Dedifferentiated amniotic fluid mesenchymal stem cell (primary cell): ENCODE data around the gene ATP2C2.
"Not testable (repeated sequence)": the region's sequence is repeated elsewhere in the genome, so short reads cannot be mapped to it uniquely, and the experiment has no call there.

ENCODE experiments used
- DNase-seq: peaks from one replicate; pipeline ENCODE4 v3.0.0-alpha.2; 2016; ENCODE audit errors: extremely low spot score

ATP2C2 gene, protein sequence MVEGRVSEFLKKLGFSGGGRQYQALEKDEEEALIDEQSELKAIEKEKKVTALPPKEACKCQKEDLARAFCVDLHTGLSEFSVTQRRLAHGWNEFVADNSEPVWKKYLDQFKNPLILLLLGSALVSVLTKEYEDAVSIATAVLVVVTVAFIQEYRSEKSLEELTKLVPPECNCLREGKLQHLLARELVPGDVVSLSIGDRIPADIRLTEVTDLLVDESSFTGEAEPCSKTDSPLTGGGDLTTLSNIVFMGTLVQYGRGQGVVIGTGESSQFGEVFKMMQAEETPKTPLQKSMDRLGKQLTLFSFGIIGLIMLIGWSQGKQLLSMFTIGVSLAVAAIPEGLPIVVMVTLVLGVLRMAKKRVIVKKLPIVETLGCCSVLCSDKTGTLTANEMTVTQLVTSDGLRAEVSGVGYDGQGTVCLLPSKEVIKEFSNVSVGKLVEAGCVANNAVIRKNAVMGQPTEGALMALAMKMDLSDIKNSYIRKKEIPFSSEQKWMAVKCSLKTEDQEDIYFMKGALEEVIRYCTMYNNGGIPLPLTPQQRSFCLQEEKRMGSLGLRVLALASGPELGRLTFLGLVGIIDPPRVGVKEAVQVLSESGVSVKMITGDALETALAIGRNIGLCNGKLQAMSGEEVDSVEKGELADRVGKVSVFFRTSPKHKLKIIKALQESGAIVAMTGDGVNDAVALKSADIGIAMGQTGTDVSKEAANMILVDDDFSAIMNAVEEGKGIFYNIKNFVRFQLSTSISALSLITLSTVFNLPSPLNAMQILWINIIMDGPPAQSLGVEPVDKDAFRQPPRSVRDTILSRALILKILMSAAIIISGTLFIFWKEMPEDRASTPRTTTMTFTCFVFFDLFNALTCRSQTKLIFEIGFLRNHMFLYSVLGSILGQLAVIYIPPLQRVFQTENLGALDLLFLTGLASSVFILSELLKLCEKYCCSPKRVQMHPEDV

DNA sequence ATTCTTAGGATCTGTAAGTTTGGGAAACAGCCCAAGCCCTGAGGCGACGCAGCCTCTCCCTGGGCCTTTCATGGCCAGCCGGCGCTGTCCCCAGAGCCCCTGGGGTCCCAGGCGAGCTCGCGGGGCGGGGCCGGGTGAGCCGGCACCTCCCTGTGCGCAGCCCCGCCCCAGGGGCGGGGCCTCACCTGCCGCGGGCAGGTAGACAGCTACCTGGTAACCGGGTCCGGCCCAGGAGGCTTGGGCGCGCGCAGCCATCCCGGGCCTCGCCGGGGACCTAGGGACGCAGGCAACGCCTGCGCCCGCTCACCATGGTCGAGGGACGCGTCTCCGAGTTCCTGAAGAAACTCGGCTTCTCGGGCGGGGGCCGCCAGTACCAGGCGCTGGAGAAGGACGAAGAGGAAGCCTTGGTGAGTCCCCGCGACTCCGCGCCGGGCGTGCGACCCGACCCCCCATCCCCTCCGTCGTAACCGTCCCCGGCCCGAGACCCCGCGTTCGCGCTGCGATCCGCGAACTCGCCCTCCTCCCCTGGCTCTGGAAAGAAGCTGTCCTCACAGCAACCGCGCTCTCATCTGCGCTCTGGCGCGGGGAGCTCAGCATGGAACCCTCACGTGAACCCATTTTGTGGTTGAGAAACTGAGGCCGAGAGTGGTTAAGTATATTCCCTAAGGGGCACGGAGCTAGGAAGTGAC, at the start of gene ATP2C2:
ATP2C2 (plus strand) TSS at position 231 of the 689 bp plus-strand sequence; CDS start at position 309, 78 bp downstream.
- DNase-seq = no peak

DNA sequence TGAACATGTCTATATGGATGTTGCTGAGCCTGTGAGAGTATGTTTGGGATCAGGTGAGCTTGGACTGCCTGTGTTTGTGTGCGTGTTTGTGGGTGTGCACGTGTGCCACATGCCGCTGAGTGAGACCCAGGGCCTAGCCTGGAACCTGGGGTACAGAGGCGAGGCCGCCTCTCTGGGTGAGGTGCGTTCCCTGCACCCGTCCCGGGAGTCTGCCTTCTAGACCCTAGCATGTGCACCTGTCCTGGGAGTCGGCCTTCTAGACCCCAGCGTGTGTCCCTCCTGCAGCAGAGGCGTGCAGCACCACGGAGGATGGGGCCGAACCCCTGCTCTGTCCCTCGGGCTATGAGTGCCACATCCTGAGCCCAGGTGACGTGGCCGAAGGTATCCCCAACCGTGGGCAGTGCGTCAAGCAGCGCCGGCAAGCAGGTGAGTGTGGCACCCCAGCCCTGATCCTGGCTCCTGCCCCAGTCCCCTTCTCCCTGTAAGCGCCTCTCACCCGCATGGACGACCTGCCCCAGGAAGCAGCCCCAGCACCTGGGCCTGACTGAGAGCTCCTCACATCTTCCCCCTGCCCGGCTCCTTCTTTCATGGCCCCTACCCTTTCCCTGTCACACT, 49.1 kb upstream of the ATP2C2 start:
- DNase-seq = no peak

DNA sequence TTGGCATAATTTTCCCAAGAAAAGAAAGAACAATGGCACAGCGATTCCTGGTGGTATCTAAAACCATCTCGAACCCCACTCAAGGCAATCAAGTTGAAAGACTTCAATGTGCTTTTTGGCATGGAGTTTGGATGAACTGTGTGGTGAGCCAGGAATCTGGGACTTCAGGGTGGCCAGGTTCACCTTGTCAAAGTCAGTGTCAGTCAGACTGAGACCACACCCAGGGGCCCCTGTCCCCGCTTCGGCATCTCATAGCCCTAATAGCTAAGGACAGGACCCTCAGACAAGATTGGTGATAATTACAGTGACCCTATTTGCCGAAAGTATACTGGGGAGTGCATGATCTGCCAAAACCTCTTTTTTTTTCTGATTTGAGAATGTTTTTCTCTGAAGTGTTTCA, 47.8 kb upstream of the ATP2C2 start:
- no peak for DNase-seq

DNA sequence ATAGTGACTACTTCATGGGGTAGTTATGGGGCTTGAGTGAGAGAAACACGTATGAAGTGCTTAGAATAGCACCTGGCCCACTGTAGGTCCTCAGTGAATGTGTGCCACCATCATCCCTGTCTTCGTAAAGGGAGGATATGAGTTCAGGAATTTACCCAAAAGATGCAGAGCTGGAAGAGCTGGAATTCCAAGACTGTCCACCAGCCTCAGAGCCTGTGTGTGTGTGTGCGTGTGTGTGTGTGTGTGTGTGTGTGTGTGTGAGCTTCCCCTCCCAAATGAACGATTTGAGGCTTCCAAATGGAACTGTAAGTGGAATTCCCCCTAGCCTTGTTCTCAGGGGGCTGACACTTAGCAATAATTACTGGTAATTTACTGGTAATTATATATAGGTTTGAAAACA, 46.4 kb upstream of the ATP2C2 start:
- no peak for DNase-seq

DNA sequence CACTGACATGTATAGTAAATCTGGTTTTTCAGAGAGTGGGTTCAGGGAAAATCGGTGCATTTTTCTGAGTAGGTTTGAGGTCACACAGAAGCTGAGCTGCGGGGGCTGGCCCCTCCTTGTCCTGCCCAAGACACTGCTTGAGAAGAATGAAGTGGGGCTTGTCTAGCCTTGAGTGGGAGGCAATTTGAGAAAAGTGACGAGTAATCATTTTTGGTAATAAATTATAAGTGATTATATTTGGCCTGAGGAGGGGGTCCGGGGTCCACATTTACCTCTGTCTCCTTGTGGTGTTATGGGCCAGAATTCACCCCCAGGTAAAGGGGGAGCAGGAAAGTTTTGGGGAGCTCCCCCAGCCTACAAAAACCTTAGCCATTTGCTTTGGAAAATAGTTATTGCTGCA, 45.6 kb upstream of the ATP2C2 start:
- no peak for DNase-seq

DNA sequence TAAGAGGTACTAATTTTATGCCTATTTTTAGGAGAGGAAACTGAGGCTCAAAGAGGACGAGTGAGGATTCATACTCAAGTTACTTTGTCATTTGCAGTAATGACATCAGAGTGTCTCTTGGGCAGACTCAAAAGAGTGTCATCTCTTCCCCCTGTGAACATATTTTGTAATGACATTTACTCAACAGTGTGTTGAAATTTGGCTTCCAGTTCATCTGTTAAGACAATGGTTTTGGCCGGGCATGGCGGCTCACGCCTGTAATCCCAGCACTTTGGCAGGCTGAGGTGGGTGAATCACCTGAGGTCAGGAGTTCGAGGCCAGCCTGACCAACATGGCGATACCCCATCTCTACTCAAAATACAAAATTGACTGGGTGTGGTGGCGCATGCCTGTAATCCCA, 44.7 kb upstream of the ATP2C2 start:
- DNase-seq = no peak

DNA sequence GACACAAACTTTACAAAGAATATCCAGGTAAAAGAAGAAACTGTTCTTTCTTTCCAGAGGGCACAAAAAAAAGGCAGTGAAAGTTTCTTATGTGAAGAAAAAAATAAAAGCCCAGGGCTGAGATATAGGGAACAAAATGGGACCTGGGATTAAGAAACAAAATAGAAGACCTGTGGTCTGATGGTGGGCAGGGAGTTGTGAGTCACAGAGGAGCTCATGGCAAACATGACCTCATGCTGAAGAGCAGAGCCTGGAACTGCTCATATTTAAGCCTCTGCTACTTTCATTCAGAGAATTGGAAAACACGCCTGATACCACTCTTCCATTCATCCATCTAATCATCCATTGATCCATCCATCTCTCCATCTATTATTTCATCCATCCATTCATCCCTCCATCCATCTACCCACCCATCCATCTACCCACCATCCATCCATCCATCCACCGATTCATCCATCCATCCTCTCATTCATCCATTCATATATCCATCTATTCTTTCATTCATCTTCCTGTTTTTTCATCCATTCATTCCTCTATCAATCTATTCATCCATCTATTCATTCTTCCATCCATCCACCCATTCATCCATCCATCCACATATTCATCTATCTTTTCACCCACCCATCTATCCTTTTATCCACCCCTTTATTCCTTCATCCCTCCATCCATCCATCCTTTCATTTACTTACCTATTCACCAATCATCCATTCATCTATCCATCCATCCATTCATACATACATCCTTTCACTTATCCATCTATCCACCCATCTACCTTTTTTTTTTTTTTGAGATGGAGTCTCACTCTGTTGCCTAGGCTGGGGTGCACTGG, 43.7 kb upstream of the ATP2C2 start:
- no peak for DNase-seq

DNA sequence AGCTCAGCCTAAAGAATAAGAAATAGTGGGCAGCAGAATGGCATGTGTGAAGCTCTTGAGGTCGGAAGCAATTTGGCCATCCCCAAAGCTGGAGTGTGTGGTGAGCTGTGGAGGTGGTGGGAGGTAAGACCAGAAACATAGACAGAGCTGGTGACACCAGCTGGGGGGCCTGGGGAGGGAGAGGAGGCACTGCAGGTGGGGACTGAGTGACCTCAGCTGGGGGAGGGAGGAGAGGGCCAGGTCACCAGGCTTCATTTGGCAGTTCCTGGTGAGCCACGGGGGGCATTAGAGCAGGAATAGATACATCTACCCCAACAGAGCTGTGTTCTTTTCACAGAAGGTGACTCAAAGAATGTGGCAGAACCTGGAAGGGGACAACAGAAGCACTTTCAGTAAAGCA, 41.8 kb upstream of the ATP2C2 start:
- DNase-seq = no peak

DNA sequence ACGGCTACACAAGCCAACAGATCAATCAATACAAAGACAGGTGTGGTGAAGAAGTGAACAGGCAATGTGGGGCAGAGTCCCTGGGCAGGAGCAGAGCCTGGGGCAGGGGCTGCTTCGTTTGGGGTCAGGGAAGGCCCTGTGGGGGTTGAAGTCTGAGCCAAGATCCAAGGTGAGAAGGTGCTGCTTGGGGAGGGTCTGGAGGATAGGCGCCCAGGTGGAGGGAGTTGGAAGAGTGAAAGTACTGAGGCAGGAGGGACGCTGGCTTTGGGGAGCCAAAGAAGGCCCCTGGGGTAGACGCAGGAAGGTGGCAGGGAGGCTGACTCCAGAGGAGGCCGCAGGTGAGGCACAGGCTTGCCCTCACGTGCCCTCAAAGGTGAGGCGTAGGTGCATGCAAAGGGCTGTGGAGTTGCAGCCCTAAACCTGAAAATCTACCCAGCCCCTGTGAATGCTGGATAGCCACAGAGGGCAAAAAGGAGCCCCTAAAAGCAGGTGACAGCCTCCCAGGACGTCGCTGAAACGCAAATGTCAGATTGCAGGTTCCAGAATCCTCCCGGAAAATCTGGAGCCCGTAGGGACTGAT, 40.3 kb upstream of the ATP2C2 start:
- no peak for DNase-seq

DNA sequence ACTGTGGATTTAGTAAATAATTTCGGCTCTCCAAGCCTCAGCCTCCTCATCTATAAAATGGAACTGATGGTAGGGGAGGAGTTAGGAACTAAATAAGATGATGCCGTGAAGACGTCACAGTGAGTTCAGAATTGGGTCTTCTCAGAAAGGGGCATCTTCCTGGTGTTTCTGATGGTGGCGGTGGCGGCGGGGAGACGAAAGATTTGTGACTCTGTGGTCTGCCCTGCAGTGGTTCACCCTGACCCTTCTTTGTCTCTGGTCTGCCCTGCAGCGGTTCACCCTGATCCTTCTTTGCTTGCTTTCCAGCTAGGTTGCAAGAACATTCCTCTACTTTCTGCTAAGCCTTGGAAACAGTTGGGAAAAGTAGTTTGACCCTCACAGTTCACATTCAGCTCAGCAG, 39.3 kb upstream of the ATP2C2 start:
- no peak for DNase-seq

DNA sequence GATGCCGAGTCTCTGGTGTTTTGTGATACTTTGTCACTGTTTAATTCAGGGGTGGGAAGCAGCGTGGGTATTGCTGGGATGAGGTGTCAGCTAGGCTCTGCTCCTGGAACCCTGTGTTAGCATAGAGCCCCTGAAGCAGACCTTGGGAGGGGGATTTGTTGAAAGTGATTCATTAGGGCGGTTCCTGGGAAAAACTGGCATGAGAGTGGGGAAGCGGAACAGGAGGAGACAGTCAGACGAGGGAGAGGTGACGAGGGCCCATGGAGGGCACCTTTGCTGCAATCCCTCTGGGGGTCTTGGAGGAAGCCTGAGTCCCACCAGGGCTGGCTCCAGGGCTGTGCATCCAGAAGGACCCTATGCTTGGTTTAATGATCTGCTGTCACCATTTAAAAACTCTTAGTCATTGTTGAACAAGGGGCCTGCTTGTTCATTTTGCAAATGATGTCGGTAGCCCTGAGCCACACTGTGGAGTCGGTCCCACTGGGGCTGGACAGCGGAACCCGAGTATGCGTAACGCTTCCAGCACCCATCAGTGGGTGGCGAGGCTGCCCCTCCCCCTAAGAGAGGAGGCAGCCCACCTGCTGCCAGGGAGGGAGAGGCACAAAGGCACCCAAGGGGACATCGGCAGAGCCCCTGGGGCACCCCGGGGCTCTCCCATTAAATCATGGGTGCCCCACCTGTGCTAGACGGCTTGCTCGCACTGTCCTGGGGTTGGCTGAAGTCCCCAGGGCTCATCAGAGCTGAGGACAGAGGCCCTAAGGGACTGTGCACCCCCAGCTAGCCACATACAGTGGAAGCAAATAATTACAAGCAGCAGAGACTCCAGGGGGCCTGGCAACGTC, 38.3 kb upstream of the ATP2C2 start:
- DNase-seq = no peak

DNA sequence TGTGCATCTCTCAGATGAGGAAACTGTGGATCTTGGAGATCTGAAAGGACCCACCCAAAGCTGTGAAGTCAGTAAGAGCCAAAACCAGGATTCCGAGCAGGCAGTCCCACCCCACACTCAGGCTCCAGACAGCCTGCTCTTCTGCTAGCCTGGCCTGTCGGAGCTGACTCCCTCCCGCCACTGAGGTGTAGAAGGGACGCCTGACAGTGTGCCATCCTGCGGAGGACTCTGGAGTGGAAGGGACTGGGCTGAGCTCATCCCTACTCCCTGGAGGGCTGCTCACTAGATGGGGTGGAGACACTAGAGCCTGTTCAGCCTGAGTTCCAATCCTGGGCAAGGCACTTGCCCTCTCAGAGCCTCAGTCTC, 37.7 kb upstream of the ATP2C2 start:
- no peak for DNase-seq

DNA sequence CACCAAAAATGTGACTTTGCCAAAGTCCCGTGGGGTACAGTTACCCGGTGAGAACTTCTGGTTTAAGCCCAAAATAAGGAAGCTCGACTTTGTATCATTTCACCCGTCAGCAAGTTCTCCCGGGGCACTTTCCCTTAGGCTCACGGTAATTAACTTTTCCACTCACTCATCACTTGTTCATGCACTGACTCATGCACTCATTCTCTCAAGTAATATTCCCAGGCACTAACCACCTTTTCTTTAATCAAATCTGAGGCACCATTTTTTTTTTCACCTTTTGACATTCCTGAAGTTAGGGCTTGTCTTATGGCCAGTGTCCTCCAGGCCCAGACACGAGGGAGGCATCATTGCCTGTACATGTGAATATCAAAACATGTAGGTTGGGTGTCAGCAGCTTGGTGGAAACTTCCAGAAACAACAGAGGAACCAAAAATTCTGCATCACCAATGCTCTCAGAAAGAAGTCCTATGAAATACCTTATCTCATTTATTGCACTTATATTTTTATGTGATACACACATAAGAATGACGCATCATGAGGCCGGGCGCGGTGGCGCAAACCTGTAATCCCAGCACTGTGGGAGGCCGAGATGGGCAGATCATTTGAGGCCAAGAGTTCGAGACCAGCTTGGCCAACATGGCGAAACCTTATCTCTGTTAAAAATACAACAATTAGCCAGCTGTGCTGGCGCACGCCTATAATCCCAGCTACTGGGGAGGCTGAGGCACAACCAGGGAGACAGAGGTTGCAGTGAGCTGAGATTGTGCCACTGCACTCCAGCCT, 36.1 kb upstream of the ATP2C2 start:
- DNase-seq = no peak

DNA sequence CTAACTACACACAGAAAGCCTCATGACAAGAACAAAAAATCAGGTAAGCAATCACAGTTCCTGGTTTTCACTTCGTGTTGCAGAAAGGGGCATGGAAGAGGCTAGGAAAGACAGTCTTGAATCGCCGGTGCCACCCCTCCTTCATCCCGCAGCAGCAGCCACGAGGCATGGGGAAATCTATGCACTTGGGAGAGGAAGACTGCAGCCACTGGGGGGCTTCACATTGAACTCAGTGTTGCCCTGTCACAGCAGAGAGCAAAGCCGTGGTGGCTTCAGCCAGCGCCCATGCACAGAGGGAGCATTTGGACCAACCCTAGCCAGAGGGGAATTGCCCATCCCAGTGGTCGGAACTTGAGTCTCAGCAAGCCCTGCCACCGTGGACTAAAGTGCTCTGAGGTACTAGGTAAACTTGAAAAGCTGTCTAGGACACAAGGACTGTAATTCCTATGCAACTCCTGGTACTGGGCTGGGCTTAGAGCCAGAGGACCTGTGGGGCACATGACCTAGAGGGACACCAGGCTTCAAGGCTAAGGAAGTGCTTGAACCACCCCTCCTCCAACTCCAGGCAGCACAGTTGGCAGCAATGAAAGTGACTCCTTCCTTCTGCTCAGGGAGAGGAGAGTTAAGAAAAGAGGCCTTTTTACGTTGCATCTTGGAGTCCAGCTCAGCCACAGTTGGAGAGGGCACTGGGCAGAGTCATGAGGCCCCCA, 35.2 kb upstream of the ATP2C2 start:
- no peak for DNase-seq

DNA sequence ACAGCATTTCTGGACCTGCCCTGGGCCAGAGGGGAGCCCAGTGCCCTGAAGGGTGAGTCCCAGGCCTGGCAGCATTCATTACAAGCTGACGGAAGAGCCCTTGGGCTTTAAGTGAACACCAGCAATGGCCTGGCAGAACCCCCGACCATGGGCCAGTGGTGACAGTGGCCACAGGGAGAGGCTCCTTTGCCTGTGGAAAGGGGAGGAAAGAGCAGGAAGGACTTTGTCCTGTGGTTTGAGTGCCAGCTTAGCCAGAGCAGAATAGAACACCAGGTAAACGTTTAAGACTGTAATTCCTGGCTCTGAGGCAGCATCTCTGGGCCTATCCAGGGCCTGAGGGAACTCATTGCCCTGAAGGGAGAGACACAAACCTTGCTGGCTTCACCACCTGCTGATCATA, 34.3 kb upstream of the ATP2C2 start:
- no peak for DNase-seq

DNA sequence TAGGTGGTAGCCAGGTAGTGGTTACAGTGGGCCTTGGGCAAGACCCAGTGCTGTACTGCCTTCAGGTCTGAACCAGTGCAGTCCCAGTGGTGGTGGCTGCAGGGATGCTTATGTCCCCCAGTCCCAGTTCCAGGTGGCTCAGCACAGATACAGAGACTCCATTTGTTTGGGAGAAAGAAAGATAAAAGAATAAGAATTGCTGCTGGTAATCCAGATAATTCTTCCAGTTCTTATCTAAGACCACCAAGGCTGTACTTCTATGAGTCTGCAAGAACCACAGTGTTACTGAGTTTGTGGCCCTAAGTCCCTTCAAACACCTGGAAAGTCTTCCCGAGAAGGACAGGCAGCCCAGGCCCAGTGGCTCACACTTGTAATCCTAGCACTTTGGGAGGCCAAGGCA, 33.9 kb upstream of the ATP2C2 start:
- no peak for DNase-seq

DNA sequence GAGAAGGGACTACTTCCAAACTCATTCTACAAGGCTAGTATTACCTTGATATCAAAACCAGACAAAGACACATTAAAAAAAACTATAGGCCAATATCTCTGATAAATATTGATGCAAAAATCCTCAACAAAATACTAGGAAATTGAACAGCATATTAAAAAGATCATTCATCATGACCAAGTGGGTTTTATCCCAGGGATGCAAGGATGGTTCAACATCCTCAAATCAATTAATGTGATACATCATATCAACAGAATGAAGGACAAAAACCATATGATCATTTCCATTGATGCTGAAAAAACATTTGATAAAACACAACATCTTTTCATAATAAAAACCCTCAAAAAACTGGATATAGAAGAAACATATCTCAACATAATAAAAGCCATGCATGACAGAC, 31.1 kb upstream of the ATP2C2 start:
- DNase-seq = not testable (repeated sequence)

DNA sequence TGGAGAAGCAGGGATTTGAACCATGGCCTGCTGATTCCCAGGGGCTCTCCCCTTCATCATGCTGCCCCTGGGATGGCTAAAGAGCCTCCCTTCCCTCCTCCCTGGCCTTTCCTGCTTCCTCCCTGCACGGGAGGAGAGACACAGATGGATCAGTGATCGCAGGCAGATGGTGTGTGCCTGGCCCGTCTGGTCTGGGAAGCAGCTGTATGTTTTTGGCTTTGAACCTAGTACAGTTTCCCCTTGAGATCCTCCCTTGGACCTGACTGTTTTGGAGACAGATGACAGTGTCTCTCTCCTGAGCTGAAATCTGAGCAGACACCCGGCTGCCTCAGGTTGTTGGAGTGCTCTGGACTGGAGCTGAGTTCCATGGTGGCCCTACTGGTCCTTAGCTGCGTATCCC, 29.0 kb upstream of the ATP2C2 start:
- DNase-seq = no peak
